Activated CD4-positive, alpha-beta T cell treated with anti-CD3 and anti-CD28 coated beads, Interleukin-2, amount 50 U/mL, for 24 hours (primary cell): ENCODE results near the gene PAK6.

Source experiments
- DNase-seq, 2 donors: peaks; one replicate each; pipeline ENCODE4 v3.0.0-alpha.2; 2020; ENCODE audit warnings: low read depth in 1 of 2, low spot score in 1 of 2

PAK6 gene

DNA sequence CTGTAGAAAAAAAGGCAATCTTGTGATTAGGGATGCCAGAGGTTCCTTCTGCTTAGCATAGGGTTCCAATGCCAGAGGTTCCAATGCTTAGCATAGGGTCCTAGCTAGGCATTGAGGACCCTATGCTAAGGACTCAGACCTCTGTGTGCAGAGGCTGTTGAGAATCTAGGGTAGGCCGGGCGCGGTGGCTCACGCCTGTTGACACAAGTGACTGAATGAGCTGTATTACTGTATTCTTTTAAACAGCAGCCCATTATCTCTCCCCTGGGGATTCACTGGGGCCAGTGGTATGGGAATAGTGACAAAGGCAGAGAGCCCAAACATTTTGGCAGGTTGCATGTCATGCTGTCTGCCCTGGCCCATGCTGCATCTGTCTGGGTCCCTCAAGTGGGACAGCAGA lies 16.2 kb downstream of the PAK6 start:
- DNase-seq = no peak

DNA sequence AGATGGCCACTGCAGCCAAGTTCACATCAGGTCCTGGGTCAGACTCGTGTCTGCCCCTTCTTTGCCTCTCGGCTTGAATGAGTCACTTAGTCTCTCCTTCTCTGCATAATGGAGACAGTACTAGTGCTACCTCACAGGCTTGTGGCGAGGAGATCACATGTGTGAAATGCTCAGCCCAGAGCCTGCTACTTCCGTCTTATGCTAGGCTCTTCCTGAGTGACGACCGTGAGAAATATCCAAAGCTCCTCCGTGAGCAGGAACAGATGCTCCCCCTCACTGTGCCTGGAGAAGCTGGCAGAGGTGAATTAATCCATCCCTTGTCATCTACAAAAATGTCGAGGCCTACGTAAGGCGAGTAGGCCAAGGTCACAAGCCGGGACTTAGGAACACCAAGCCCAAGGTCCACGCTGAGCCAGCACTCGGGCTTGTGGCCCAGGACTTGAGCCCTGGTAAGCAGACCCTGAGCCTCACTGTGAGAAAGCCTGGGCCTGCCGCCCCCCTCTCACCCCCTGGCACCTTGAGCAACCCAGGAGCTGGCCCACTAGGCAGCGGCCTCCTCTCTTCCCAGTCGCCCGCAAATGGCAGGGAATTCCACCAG lies 17.9 kb downstream of the PAK6 start:
- no peak for DNase-seq

DNA sequence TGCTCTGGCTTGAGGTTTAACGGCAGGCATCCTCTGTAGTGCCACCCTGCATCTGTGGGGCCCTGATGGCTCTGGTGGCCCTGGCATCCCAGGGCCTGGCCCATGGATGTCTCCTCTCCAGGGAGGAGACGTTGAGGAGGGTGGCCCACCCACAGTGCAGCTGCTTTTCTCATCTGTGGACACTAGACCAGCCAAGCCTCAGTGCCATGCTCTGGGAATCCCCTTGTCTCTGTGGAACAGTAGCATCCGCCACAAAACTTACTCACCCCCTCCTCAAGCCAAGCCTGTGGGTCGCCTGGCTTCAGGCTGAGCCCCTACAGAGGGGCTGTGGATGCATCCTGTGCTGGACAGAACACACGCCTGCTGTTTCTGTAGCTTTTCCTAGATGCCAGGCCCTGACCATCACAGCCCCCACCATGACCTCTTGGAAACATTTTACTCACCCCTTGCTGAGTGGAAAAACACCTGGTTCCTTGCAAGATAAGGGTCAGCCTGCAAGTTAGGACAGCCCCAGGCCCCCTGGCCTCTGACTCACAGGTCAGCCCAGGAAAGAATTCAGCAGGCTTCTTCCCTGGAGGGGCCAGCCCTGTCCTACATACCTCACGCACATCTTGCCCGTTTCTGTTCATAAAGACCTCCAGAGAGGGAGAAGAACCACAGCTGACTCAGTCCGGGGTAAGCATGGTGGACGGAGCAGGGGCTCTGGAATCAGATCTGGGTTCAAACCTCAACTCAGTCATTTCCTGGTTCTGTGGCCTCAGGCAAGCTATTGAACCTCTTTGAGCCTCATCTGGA lies 19.0 kb downstream of the PAK6 start:
- no peak for DNase-seq

DNA sequence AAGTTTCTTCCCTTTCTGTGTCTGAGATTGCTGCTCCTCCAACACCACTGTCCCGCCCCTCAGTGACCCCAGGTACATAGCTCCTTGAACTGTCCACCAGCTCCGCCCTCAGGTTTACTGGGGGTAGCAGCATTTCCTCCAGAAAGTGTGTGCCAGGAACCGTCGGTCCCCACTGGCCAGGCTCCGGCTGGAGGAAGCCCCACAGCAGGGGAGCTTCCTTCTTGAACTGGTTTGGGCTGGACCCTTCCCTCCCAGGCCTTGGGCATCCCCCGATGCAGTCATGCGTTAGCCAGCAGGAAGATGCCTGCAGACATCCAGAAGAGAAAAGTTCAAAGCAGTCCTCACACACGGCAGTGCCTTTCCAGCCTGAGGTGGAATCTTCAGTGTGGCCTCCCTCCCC lies 19.7 kb downstream of the PAK6 start:
- DNase-seq = no peak

DNA sequence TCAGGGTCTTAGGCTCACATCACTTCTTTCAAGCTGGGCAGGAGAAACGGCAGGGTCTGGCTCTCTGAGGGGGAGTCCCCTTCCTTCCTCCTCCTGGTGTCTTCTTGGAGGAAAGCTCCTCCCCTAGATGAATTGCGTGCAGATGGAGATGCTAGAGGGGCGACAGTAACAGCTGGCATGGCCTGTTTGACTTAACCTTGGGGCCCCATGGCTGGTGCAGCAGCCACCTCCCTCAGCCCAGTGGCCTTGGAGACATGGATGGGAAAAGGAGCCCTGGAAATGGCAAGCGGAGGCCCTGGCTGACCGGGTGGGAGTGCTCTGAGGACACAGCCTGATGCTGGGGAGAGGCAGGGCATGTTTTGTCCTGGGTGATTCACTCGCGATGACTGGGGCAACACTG lies 20.2 kb downstream of the PAK6 start:
- no peak for DNase-seq

DNA sequence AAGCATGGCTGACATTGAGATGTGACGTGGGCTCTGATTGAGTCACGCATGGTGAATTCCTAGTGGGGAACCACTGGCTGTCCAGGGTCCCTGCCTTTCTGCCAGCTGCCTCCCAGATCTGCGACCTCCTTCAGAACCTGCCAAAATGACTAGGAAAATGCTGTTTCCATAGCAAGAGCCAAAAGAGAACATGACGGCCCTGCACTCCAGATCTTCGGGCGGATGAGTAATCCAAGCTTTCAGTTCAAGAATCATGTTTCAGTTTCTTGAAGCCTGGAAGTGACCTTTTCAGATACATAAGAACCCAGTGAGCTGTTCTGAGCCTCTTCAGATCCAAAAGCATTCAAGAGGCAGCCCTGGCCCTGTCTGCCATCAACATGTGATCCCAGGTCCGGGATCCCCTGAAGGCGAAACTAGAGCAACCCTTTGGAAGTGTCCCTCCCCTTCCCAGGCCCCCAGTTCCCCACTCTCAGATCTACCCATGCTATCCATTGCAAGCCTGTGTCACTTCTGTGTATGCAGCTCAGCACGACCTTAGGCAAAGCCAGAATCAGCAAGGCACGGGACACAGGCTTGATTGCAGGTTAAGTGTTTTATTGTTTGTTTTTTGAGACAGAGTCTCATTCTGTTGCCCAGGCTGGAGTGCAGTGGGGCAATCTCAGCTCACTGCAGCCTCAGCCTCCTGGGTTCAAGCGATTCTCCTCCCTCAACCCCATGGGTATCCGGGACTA lies 24.3 kb downstream of the PAK6 start:
- DNase-seq = no peak

DNA sequence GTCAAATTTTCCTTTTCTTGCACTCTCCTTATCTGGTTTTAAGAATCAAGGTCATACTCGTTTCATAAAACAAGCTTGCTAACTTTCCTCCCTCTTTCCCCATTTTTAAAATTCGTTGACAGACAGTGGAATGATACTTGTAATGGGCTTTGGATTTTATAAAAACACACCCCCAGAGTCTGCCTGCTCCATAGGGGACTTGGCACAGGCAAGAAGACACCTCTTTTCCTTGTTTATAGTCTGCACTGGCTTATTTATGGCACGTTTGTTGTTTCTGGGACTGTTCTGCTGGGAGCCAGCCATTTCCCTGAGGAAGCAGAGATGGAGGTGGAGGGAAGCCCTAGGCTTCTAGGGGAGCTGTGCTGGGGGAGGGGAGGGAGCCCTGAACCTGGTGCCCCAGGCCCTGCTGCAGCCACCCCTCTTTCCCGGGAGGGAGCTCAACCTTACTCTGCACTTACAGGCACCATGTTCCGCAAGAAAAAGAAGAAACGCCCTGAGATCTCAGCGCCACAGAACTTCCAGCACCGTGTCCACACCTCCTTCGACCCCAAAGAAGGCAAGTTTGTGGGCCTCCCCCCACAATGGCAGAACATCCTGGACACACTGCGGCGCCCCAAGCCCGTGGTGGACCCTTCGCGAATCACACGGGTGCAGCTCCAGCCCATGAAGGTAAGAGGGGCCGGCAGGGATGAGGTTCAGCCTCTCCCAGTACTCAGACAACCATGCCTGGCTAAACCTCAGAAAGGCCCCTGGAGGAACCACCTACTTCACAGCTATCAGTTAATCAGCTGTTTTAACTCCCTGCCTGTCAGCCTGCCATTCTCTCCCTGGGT lies 25.7 kb downstream of the PAK6 start:
- no peak for DNase-seq

DNA sequence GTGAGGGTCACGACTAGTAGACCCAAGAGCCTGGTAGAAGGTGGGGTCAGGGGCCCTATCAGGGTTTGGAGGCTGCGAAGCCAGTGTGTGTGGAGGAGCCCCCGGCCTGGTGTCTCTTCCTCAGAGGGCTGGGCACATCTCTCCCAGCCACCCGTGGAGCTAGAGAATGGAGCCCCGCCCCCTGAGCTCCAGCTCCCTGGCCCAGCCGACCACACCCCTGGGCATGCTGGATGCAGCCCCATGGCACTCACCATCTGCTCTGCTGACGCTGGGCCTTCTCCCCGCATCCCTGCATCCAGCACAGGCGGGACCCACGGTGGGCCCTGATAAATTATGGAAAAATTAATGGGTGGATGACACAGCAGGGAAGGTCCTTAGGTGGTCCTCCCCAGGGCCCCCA lies 26.5 kb downstream of the PAK6 start:
- no peak for DNase-seq

DNA sequence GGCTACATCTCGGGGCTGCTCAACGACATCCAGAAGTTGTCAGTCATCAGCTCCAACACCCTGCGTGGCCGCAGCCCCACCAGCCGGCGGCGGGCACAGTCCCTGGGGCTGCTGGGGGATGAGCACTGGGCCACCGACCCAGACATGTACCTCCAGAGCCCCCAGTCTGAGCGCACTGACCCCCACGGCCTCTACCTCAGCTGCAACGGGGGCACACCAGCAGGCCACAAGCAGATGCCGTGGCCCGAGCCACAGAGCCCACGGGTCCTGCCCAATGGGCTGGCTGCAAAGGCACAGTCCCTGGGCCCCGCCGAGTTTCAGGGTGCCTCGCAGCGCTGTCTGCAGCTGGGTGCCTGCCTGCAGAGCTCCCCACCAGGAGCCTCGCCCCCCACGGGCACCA lies 27.0 kb downstream of the PAK6 start:
- DNase-seq = no peak

DNA sequence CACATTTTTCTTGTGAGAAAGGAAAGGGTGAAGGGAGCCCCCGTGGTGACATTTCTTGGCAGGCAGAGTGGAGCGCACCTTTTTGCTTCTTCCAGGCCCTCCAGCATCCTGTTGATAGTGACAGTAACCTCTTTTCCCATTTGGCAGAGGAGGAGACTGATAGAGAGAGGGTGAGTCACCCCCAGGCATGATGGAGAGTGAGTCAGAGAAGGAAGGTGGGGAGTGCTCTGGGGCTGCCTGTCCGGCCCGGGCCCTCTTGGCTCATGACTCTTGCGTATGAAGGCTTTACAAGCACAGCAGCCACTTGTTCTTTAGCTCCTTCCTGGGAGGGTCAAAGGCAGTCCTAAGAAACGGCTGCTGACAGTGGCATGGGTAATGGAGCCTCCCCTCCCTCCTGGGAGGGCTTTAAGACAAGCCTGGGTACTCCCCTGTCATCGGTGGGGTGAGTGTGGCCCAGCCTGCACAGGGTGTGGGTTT lies 28.0 kb downstream of the PAK6 start:
- DNase-seq = no peak

DNA sequence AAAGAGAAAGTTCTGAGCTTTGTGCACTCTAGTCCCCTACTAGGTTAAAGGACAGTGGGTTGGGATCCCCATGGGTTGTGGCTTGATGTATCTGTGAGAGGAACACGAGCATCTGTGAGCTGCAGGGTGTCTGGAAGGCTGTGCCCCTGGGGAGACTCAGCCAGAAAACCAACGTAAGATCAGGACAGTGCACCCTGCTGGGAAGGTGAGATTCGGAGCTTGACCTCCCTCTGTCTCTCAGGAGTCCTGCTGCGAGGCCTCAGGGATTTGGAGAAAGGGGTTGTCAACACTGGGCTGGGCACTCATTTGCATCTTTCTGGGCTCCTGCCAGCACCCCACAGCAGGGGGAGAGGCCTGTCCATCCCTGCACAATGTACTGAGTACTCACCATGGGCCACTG lies 28.8 kb downstream of the PAK6 start:
- DNase-seq = no peak

DNA sequence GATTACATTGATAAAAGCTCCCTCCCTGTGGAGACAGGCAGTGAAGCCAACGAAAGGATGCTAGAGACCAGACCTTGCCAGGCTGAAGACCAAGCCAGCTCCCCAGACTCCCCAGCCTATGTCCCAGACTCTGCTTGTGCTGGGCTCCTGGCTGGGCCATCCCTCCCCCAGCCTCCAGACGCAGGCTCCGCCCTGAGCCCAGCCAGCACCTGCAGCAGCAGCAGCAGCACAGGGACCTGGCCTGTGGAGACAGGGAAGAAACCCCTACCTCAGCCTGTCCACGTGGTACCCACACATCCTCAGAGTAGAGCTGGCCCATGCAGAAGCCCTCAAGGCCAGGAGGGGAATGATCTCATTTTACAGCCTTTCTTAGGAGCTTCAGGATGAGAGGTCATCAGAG lies 30.7 kb downstream of the PAK6 start:
- no peak for DNase-seq

DNA sequence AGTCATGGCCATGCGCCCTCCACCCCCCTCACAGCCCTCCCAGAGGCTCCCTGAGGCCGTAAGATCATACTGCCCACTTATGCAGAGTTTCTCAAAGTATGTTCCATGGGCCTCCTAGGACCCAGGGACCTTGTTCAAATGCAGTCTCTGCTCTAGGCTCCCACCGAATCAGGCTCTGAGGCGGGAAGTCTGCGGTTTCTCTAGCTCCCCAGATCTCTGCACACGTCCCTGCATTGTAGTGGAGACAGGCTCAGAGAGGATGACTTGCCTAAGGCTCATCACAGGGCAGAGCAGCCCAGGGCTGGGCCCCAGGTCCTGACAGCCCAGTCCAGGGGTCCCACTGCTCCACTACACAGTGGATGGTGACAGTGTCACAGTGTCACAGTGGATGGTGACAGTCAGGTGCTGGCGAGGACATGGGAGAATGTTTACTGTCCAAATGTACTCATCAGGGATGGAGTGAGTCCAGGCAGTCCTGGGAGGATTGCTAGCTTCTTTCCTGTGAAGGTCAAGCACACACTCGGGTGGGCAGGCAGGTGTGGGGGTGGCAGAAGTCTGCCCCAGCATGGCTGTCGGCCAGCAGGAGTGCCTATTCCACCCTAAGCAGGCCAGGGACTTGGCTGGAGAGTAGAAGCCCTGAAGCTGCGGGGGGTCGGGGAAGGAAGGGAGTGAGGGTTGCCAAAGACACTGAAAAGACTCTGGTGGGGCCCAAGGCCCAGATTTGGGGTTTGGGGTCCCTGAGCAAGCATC lies 31.6 kb downstream of the PAK6 start:
- no peak for DNase-seq

DNA sequence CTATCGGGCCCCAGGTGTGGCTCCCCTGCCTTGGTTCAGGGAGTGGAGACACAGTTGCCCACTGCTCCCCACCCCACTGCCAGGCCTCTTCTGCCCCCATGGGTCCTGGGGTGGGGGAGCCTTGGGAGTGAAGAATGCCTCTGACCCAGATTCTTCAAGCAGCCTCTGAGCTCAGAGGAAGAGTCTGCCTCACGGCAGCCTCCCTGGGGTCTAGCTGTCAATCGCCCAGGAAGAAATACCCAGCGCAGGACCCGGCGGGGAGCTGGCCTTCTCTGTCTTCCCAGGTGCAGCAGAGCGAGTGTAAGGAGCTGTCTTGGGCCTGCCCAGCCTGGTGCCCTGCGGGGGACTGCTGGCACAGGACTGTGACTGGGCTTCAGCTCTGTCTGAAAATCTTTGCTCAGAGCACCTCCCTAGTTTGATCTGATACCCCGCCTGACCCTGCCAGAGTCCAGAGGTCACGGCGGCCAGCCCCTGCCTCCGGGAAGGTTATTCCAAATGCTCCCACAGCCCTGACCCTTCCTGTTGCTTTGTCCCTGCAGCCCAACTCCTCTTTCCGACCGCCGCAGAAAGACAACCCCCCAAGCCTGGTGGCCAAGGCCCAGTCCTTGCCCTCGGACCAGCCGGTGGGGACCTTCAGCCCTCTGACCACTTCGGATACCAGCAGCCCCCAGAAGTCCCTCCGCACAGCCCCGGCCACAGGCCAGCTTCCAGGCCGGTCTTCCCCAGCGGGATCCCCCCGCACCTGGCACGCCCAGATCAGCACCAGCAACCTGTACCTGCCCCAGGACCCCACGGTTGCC lies 33.0 kb downstream of the PAK6 start:
- no peak for DNase-seq

DNA sequence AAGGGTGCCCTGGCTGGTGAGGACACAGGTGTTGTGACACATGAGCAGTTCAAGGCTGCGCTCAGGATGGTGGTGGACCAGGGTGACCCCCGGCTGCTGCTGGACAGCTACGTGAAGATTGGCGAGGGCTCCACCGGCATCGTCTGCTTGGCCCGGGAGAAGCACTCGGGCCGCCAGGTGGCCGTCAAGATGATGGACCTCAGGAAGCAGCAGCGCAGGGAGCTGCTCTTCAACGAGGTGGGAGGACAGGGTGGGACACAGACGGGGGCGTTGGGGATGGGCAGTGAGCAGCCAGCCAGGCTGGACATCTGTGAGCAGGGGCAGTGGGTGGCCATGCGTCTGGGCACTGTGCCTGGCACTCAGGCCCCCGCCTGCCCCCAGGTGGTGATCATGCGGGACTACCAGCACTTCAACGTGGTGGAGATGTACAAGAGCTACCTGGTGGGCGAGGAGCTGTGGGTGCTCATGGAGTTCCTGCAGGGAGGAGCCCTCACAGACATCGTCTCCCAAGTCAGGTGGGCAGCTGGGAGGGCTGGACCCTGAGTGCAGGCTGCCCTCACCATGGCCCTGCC lies 33.7 kb downstream of the PAK6 start:
- no peak for DNase-seq

DNA sequence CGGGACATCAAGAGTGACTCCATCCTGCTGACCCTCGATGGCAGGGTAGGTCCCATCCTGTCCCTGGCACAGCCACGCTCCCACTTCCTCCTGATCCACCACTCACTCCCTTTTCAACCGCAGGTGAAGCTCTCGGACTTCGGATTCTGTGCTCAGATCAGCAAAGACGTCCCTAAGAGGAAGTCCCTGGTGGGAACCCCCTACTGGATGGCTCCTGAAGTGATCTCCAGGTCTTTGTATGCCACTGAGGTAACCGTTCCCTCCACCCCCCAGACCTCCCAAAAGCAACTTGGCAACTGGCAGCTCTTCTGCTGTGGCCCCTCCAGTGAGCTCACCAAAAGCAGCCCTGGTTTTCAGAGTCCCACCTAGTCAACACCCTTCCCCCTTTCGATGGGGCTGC lies 34.6 kb downstream of the PAK6 start:
- no peak for DNase-seq

DNA sequence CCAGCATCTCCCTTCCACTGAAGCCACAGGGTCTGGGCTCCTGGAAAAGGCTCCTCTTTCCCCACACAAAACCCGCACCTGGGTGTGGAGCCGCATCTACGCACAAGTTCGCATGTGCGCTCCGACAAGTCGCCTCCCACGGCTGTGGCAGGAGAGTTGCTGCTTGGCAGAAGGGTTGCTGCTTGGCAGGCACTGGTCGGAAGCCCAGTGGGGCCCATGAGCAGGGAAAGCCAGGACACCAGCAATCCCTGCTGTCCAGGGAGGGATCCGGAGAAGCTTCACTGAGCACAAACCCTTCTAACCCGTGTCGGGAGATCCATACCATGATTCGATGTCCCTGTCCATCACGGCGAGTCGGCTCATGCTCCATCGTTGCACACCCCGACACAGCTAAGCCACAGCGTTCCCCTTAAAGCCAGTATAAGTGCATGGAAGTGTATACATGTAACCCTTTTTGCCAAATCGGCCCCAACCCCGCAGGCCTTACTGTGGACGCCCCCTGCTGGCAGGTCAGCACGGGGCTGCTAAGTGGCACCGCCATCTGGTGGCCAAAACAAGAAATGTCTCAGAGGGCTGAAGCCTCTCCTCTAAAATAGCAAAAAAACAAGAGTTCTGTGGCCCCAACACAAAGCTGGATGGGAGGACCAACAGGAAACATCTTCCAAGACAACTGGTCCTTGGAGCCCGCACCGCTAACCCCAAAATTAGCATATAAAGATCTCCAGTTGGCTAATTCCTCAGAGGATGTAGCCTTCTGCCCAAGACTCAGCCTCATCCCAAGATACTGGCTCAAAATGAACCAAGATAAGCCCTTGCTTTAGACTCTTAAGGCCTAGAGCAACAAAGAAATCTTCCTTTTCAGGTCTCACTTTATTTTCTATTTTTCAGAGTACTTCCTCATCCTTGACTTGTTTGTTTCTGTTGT lies 35.7 kb downstream of the PAK6 start:
- peak; percentile 88 to 89 for DNase-seq

DNA sequence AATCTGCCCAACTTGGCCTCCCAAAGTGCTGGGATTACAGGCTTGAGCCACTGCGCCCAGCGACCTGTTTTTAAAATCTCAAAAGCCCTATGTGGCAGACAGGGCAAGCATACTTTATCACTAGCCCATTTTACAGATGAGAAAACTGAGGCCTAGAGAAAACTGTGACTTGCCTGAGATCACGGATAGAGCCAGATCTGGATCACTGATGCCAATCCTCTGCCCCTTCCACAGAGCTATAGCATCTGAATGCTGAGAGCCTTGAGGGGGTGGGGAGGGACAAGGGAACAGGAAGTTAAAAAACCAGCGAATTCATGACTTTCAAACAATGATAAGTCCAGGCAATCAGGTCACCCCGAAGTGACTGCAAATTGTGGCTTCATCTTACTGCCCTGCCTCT lies 36.7 kb downstream of the PAK6 start:
- no peak for DNase-seq
